Measurements from ENCODE around the gene IFNGR1. TPM values are rescaled to one million over a fixed set of nuclear protein-coding genes. Genes with fewer than 3 reads are reported as not detected.

The IFNGR1 gene
- total and polyA plus RNA-seq, 2 experiments from 2014 or later = 83.6 to 127 TPM

- H3K79me2 ChIP-seq = peaks cover 61% of the 10 kb centered on the region
- no peaks in the 10 kb centered on the region for H3K36me3 ChIP-seq (replicated peaks; ENCODE audit: insufficient read depth, low read depth)
- 79% methylated on average over 1 of the region's 1 CpG for WGBS (ENCODE audit: low lambda C conversion rate, missing lambda C conversion rate)
These were observed 12.6 kb downstream of the IFNGR1 start for GRCh38 chr6:137206577-137206976.

GRCh38 chr6:137203256-137203655 lies 15.9 kb downstream of the IFNGR1 start:
- Histone ChIP-seq H3K9me2 (replicated peaks; ENCODE audit: insufficient read depth) (no peaks in the 10 kb centered on the region), H3K79me2 (peaks cover 28% of the 10 kb centered on the region), H4K20me1 (ENCODE audit: insufficient read depth, poor library complexity, severe bottlenecking) (peaks cover 11% of the 10 kb centered on the region), H2AFZ (no peak overlapping the region), H3K36me3 (replicated peaks; ENCODE audit: insufficient read depth, low read depth) (no peaks in the 10 kb centered on the region), H3K4me3 (no peak overlapping the region), H3K27me3 (no peaks in the 10 kb centered on the region), H3K9me3 (ENCODE audit: low read depth) (no peaks in the 10 kb centered on the region), H3K4me1 (ENCODE audit: insufficient read depth) (no peaks in the 10 kb centered on the region), H3K27ac (no peak overlapping the region), H3K4me2 (no peak overlapping the region)
- DNase-seq (ENCODE audit: low spot score) = no peak
- TF ChIP-seq EZH2phosphoT487 (IDR thresholded peaks at IDR 0.05; ENCODE audit: low read depth, severe bottlenecking, unreplicated experiment) (no peak), CTCF (IDR thresholded peaks at IDR 0.05; ENCODE audit: poor library complexity) (no peak), EZH2 (IDR thresholded peaks at IDR 0.05; ENCODE audit: borderline replicate concordance) (no peak)
- 100% methylated on average over 2 of the region's 2 CpGs for WGBS (ENCODE audit: low lambda C conversion rate, missing lambda C conversion rate)

More at GRCh38 chr6:137206577-137206976, 12.6 kb downstream of the IFNGR1 start:
- H3K27ac ChIP-seq = no peak overlapping the region
- H3K27me3 ChIP-seq = no peaks in the 10 kb centered on the region
- H4K20me1 ChIP-seq (ENCODE audit: insufficient read depth, poor library complexity, severe bottlenecking) = peaks cover 24% of the 10 kb centered on the region
- no peak overlapping the region for H3K4me2 ChIP-seq
- H2AFZ ChIP-seq = no peak overlapping the region
- no peak for DNase-seq (ENCODE audit: low spot score)
- H3K9me2 ChIP-seq (replicated peaks; ENCODE audit: insufficient read depth) = no peaks in the 10 kb centered on the region
- H3K9me3 ChIP-seq (ENCODE audit: low read depth) = no peaks in the 10 kb centered on the region
- no peaks in the 10 kb centered on the region for H3K4me1 ChIP-seq (ENCODE audit: insufficient read depth)
- TF ChIP-seq EZH2phosphoT487 (IDR thresholded peaks at IDR 0.05; ENCODE audit: low read depth, severe bottlenecking, unreplicated experiment) = no peak
- no peak for TF ChIP-seq EZH2 (IDR thresholded peaks at IDR 0.05; ENCODE audit: borderline replicate concordance)
- TF ChIP-seq CTCF (IDR thresholded peaks at IDR 0.05; ENCODE audit: poor library complexity) = no peak
- H3K4me3 ChIP-seq = no peak overlapping the region

GRCh38 chr6:137202078-137202477 lies 17.1 kb downstream of the IFNGR1 start:
- Histone ChIP-seq H3K27me3 (no peaks in the 10 kb centered on the region), H3K4me3 (no peak overlapping the region), H3K27ac (no peak overlapping the region), H3K9me2 (replicated peaks; ENCODE audit: insufficient read depth) (no peaks in the 10 kb centered on the region), H2AFZ (no peak overlapping the region), H3K79me2 (peaks cover 17% of the 10 kb centered on the region), H3K9me3 (ENCODE audit: low read depth) (no peaks in the 10 kb centered on the region), H4K20me1 (ENCODE audit: insufficient read depth, poor library complexity, severe bottlenecking) (peaks cover 7% of the 10 kb centered on the region), H3K4me2 (no peak overlapping the region), H3K4me1 (ENCODE audit: insufficient read depth) (no peaks in the 10 kb centered on the region), H3K36me3 (replicated peaks; ENCODE audit: insufficient read depth, low read depth) (no peaks in the 10 kb centered on the region)
- WGBS (ENCODE audit: low lambda C conversion rate, missing lambda C conversion rate) = 91% methylated on average over 6 of the region's 6 CpGs
- DNase-seq (ENCODE audit: low spot score) = no peak
- TF ChIP-seq EZH2 (IDR thresholded peaks at IDR 0.05; ENCODE audit: borderline replicate concordance) (no peak), EZH2phosphoT487 (IDR thresholded peaks at IDR 0.05; ENCODE audit: low read depth, severe bottlenecking, unreplicated experiment) (no peak), CTCF (IDR thresholded peaks at IDR 0.05; ENCODE audit: poor library complexity) (peak; percentile 20)

GRCh38 chr6:137201006-137201405 lies 18.2 kb downstream of the IFNGR1 start:
- no peak for DNase-seq (ENCODE audit: low spot score)
- H3K79me2 ChIP-seq = peaks cover 6% of the 10 kb centered on the region
- no peaks in the 10 kb centered on the region for H4K20me1 ChIP-seq (ENCODE audit: insufficient read depth, poor library complexity, severe bottlenecking)
- H3K4me1 ChIP-seq (ENCODE audit: insufficient read depth) = no peaks in the 10 kb centered on the region
- H2AFZ ChIP-seq = no peak overlapping the region
- no peak overlapping the region for H3K27ac ChIP-seq
- no peak overlapping the region for H3K4me2 ChIP-seq
- no peaks in the 10 kb centered on the region for H3K9me2 ChIP-seq (replicated peaks; ENCODE audit: insufficient read depth)
- no peaks in the 10 kb centered on the region for H3K9me3 ChIP-seq (ENCODE audit: low read depth)
- H3K27me3 ChIP-seq = no peaks in the 10 kb centered on the region
- H3K4me3 ChIP-seq = no peak overlapping the region
- TF ChIP-seq EZH2 (IDR thresholded peaks at IDR 0.05; ENCODE audit: borderline replicate concordance) (no peak), CTCF (IDR thresholded peaks at IDR 0.05; ENCODE audit: poor library complexity) (no peak), EZH2phosphoT487 (IDR thresholded peaks at IDR 0.05; ENCODE audit: low read depth, severe bottlenecking, unreplicated experiment) (no peak)
- 93% methylated on average over 1 of the region's 1 CpG for WGBS (ENCODE audit: low lambda C conversion rate, missing lambda C conversion rate)
- no peaks in the 10 kb centered on the region for H3K36me3 ChIP-seq (replicated peaks; ENCODE audit: insufficient read depth, low read depth)
